ENCODE measurements around the gene ZNF33A.

DNA sequence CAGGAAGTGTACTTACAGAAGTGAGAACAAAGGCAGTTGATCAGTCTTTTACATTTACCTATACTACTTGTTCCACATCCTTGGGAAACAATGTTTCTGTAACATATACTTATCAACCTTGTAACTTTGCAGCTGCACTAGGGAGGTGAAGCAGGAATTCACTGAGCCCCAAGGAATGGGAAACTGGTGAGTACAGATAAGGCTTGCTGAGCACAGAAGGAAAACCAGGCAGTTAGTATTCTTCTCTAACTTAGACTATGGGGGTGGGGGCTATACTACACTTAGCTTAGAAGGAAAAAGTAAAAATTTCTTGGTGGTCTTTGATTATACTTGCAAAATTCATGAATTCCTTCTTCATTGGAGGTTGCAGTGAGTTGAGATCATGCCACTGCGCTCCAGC lies 6.9 kb upstream of the ZNF33A start:
- TF ChIP-seq, protein P1, sequence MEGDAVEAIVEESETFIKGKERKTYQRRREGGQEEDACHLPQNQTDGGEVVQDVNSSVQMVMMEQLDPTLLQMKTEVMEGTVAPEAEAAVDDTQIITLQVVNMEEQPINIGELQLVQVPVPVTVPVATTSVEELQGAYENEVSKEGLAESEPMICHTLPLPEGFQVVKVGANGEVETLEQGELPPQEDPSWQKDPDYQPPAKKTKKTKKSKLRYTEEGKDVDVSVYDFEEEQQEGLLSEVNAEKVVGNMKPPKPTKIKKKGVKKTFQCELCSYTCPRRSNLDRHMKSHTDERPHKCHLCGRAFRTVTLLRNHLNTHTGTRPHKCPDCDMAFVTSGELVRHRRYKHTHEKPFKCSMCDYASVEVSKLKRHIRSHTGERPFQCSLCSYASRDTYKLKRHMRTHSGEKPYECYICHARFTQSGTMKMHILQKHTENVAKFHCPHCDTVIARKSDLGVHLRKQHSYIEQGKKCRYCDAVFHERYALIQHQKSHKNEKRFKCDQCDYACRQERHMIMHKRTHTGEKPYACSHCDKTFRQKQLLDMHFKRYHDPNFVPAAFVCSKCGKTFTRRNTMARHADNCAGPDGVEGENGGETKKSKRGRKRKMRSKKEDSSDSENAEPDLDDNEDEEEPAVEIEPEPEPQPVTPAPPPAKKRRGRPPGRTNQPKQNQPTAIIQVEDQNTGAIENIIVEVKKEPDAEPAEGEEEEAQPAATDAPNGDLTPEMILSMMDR (IDR thresholded peaks at IDR 0.05): no peak
- no peak for TF ChIP-seq POLR2A (IDR thresholded peaks at IDR 0.05)
